ENCODE data around the gene KRTAP20-2.

KRTAP20-2 gene

DNA sequence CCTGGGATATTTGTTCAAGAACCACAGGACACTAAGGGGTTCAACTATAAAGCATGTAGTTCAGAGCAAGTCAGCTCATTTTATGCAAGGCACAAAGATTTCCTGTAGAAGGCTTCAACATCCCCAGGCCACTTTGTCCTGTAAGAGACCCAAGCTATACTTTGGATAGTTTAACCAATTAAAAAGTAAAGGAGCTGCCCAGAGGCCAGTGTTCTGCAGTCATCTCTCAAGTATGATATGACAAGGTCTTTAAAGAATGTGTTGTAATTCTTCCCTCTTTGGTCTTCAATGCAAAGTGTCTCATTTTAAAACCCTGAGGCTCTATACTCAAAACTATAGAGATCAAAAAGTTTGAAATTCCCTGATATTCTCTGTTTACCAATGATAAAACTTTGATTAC is 41.7 kb downstream of the KRTAP20-2 start:
- no peak for DNase-seq

DNA sequence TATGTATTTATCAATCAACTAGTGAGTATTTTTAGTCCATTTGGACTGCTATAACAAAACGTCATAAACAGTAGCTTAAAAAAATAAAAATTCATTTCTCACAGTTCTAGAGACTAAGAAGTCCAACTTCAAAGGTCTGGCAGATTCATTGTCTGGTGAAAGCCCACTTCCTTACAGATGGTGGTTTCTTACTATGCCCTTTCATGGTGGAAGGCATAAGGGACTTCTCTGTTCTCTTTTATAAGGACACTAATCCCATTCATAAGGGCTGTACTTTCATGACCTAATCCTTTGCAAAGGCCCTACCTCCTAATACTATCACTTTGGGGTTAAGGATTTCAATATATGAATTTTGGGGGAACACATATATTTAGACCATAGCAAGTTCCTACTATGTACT is 45.6 kb downstream of the KRTAP20-2 start:
- DNase-seq, result no peak

DNA sequence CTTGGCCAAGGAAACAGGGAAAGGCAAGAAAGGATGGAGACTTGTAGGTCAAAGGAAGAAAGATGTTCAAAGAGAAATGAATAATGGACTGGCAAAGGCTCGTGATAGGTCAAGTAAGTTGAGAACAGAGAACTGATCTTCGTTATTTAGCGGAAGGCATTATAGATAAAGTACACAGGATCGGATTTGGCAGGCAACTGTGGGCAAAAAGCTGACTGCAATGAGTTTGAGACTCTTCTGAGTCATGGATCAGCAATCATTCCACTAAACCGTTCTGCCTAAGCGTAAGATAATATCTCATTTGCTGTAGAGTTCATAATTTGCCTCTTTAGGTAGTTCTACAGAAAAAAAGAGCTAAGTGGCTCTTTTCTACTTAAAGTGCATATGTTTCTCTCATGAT is 49.5 kb downstream of the KRTAP20-2 start:
- DNase-seq, result no peak

Measured in NCI-H446 treated with DMSO at 0.1 percent for 48 hours (cell line).